Lower lobe of right lung (tissue), 2 donors: Measurements from ENCODE around the gene UNC5C. TPM values are rescaled to one million over a fixed set of nuclear protein-coding genes. Genes with fewer than 3 reads are reported as not detected.

Experiments
- ATAC-seq, 2 donors: fragments of 200-7000 bp; cut with Tn5 transposase; one replicate each; pipeline ENCODE4 v1.9.1; 2020 to 2022; ENCODE audit warnings: mild to moderate bottlenecking in 2 of 2, moderate library complexity in 2 of 2
- DNase-seq: peaks from one replicate; pipeline ENCODE4 v3.0.0-alpha.2; 2020
- H3K27ac ChIP-seq: fragments of 200-600 bp; one replicate; pipeline ENCODE4 v1.8.0; 2022
- H3K27me3 ChIP-seq: fragments of 200-600 bp; one replicate; pipeline ENCODE4 v1.8.0; 2022; ENCODE audit warnings: low read depth
- H3K36me3 ChIP-seq: fragments of 200-600 bp; one replicate; pipeline ENCODE4 v1.8.0; 2022; ENCODE audit warnings: mild to moderate bottlenecking
- H3K4me1 ChIP-seq: fragments of 200-600 bp; one replicate; pipeline ENCODE4 v1.8.0; 2022
- H3K4me3 ChIP-seq: fragments of 200-600 bp; one replicate; pipeline ENCODE4 v1.8.0; 2022; ENCODE audit warnings: mild to moderate bottlenecking
- H3K9me3 ChIP-seq: fragments of 200-600 bp; one replicate; pipeline ENCODE4 v1.8.0; 2022
- intact Hi-C: fragments of 100-400 bp; cut with DNase I; formaldehyde crosslinking; loops from one replicate; pipeline ENCODE4 v1.11.0; 2022
- total RNA-seq: library from RNA; stranded (reverse); fragmentation: NEBNext Ultra II Directional; extraction: Animal tissue kit (Norgen Biotek cat#: 25700); gene quantifications from one replicate; pipeline ENCODE4 v1.2.1, GENCODE V29; 2021
- TF ChIP-seq, protein P1 (sequence below): fragments of 200-600 bp; IDR thresholded peaks from one replicate; pipeline ENCODE4 v1.8.0; 2022; ENCODE audit warnings: antibody characterized with exemption, mild to moderate bottlenecking
- donor health status: DM: no; HTN: yes; CAD: no; lungs with severe emphysema.

UNC5C gene
- total RNA-seq, 1 donor from 2014 or later: 5.1 TPM

DNA sequence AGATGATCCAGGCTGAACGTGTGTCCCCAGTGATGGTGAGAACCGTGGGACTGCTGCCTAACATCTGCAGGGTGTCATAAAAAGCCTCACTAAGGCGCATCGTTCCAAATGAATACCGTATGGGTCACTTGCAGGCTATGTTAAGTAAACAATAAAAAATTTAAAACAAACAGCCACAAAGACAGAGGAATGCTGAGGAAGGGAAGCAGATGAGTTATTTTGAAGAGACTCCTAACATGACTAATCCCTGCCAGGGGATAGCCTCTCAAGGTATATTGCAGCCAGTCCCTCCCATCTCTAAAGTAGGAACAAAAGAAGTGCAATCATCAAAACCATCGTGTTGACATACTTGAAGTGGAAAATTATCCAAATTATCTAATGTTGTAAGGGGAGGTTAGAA lies 83.8 kb downstream of the UNC5C start:
- DNase-seq: no peak
- H3K27ac ChIP-seq: no peak overlapping the region
- H3K27me3 ChIP-seq: no peaks in the 10 kb centered on the region
- no peak for ATAC-seq
- TF ChIP-seq, protein P1, sequence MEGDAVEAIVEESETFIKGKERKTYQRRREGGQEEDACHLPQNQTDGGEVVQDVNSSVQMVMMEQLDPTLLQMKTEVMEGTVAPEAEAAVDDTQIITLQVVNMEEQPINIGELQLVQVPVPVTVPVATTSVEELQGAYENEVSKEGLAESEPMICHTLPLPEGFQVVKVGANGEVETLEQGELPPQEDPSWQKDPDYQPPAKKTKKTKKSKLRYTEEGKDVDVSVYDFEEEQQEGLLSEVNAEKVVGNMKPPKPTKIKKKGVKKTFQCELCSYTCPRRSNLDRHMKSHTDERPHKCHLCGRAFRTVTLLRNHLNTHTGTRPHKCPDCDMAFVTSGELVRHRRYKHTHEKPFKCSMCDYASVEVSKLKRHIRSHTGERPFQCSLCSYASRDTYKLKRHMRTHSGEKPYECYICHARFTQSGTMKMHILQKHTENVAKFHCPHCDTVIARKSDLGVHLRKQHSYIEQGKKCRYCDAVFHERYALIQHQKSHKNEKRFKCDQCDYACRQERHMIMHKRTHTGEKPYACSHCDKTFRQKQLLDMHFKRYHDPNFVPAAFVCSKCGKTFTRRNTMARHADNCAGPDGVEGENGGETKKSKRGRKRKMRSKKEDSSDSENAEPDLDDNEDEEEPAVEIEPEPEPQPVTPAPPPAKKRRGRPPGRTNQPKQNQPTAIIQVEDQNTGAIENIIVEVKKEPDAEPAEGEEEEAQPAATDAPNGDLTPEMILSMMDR: no peak
- H3K4me1 ChIP-seq: no peaks in the 10 kb centered on the region
- no peaks in the 10 kb centered on the region for H3K36me3 ChIP-seq
- H3K4me3 ChIP-seq: no peak overlapping the region
- intact Hi-C loops: no loop called here
- H3K9me3 ChIP-seq: no peaks in the 10 kb centered on the region

- ATAC-seq (no peak), DNase-seq (no peak)
- Histone ChIP-seq H3K27me3 (no peaks in the 10 kb centered on the region), H3K4me1 (no peaks in the 10 kb centered on the region), H3K27ac (no peak overlapping the region), H3K9me3 (no peaks in the 10 kb centered on the region), H3K4me3 (no peak overlapping the region), H3K36me3 (no peaks in the 10 kb centered on the region)
- TF ChIP-seq, protein P1: no peak
- intact Hi-C loops: no loop called here
Observed at GRCh38 chr4:95462921-95463320, 85.9 kb downstream of the UNC5C start.

- ATAC-seq (no peak), DNase-seq (no peak)
- TF ChIP-seq, protein P1: no peak
- no peak overlapping the region for H3K4me3 ChIP-seq
- H3K27me3 ChIP-seq: no peaks in the 10 kb centered on the region
- H3K27ac ChIP-seq: no peak overlapping the region
- intact Hi-C loops: no loop called here
- no peaks in the 10 kb centered on the region for H3K4me1 ChIP-seq
- no peaks in the 10 kb centered on the region for H3K9me3 ChIP-seq
- no peaks in the 10 kb centered on the region for H3K36me3 ChIP-seq
Observed at GRCh38 chr4:95457353-95457752, 91.4 kb downstream of the UNC5C start.

DNA sequence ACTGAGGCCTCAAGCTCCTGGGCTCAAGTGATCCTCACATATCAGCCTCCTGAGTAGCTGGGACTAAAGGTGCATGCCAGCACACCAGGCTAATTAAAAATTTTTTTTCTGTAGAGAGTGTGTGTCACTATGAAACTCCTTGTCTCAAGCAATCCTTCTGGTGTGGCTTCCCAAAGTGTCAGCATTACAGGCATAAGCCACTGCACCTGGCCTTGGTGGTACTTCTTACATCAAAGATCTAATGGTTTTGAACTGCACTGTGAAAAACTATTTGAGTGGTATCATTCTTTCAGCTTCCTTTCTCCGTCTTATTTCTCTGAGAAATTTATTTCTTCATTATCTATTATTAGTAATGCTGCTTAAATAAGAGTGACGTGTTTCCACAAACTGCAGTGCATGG lies 98.5 kb downstream of the UNC5C start:
- no peaks in the 10 kb centered on the region for H3K9me3 ChIP-seq
- no peaks in the 10 kb centered on the region for H3K36me3 ChIP-seq
- no peak overlapping the region for H3K27ac ChIP-seq
- TF ChIP-seq, protein P1: no peak
- intact Hi-C loops: no loop called here
- ATAC-seq (no peak), DNase-seq (no peak)
- no peak overlapping the region for H3K4me3 ChIP-seq
- no peaks in the 10 kb centered on the region for H3K4me1 ChIP-seq
- no peaks in the 10 kb centered on the region for H3K27me3 ChIP-seq

DNA sequence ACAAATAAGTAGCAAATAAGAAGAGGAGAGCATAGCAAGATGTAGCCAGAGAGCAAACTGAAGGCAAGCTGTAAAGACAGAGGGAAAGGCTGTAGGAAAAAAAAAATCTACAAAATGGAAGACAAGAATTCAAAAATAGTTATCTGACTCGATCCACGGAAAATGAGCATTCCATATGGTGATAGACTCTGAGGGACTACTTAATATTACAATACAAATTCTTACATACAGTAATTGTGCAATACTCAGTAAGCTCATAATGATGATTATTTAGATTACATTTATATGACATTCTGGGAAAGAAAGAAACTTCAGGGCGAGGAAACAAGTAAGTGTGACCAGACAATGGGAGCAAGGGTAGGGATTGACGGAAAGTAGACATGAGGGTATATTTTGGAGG lies 102.6 kb downstream of the UNC5C start:
- no peak for DNase-seq
- intact Hi-C loops: no loop called here

More for the DNA sequence above, 102.6 kb downstream of the UNC5C start:
- no peak overlapping the region for H3K27ac ChIP-seq
- no peaks in the 10 kb centered on the region for H3K36me3 ChIP-seq
- H3K9me3 ChIP-seq: no peaks in the 10 kb centered on the region
- ATAC-seq: no peak
- no peaks in the 10 kb centered on the region for H3K27me3 ChIP-seq
- H3K4me1 ChIP-seq: no peaks in the 10 kb centered on the region
- TF ChIP-seq, protein P1: no peak
- no peak overlapping the region for H3K4me3 ChIP-seq
